Measurements from ENCODE around the gene SLC28A1.

Gene SLC28A1

DNA sequence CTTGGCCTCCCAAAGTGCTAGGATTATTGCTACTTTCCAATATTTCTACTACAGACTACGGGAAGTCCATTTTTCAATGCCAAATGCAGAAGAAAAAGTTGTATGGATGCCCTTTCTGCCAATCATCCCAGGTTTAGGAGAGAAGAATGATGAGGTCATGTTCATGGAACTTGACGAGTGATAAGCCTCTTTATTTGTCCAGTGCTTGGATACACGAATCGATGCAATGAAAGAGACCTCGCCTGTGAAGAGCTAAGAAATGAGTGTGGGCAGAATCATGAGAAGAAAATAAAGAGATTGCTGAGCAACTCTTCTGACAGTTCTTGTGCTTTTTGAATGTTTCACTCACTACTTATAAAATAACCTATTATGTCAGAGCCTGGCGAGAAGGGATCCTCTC is 996 bp upstream of the SLC28A1 start:
- no peak for DNase-seq (ENCODE audit: low read depth in 3 of 3, low spot score in 1 of 3)

DNA sequence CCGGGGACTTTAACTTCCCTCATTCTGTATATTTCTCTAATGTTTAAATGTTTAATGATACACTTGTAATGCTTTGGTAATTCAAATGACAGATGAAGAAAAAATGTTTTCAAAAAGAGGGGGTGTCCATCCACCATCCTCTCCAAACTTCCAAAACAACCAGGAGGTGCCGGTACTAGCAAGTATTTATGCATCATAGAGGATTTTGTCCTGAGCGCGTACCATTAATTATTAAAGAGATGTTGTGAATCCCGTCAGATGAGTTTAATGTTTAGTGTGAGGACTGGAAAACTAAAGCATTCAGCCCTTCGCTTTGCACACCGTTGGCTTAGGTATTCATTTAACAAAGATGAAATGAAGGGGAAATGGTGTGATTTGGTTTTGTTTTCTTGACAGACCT is 1.3 kb downstream of the SLC28A1 start:
- DNase-seq (ENCODE audit: low read depth in 3 of 3, low spot score in 1 of 3), result no peak

DNA sequence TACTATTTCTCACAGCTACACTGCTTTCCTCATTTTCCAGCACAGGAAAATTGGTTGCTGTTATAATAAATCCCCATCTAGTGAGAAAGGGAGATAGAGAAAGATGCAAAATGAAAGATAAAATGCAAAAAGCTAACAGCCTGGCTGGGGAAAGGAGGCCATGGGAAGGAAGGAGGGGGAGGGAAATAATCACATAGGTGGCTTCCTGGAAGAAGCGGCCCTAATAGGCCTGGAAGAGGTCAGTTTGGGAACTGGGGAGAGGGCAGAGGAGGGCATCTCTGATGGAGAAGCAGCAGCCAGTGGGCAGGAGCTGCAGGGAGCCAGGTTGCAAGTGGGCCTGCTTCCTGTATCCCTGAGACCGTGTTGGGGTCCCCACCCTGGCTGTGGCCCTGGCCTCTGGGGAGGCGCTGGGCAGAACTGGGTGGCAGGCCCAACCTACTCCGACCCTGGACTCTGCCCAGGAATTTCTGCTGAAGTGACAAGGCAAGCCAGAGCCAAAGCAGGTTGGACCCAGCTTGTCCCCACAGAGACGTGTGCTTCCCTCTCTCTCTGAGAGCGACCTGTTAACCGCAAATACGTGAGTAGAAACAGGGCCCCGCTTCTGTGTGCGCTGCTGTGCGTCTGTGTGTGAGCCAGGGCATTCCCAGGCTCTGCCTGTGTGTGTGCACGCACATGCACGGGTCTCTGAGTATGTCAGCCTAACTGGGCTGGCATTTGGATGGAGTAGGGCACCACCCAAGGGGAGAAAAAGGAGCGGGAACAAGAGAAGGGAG is 1.9 kb downstream of the SLC28A1 start:
- DNase-seq (ENCODE audit: low read depth in 3 of 3, low spot score in 1 of 3), result no peak

DNA sequence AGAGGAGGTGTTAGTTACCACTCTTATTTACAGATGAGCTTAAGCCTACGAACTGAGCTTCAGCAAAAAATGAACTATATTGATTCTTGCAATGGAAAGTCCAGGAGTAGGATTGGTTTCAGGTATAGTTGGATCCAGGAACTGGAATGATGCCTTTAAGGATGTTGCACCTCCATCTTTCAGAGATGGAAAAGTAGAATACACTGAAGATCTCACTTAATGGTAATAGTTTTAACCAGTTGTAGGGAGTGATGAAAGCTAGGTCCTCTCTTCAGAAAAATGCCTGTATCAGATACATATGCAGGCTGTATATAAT is 2.5 kb downstream of the SLC28A1 start:
- no peak for DNase-seq (ENCODE audit: low read depth in 3 of 3, low spot score in 1 of 3)

DNA sequence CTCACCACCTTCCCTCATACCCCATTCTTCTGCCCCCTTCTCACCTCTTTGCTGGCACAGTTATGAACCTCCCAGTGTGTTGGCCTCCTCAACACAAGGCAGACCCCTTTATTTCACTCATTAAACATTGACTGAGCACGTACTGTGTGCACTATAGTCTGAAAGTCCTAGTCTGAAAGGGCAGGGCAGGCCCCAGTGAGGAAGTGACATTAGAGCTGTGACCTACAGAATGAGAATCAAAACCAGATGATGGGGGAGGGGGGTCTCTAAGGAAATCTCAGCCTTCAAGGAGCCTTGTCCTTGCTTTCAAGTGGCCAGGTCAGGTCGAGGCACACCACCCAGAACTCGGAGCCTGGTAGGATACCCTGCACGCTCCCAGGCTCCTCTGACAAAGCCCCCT is 3.5 kb downstream of the SLC28A1 start:
- DNase-seq (ENCODE audit: low read depth in 3 of 3, low spot score in 1 of 3), result no peak

DNA sequence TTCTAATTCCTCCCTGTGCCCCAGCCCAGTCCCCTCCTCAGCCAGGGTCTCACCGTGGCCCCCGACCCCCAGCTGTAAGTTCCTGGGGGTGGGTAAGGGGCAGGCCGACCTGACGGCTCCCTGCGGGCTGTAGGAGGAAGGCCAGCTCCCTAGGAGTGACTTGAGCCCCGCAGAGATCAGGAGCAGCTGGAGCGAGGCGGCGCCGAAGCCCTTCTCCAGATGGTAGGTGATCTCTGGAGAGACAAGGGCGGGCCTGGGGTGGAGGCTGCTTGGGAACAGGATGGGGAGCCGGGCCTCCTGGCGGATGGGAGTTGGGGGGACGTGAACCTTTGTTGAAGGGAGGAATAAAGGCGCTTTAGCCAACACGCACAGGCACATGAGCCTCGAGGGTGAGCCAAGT is 4.2 kb downstream of the SLC28A1 start:
- no peak for DNase-seq (ENCODE audit: low read depth in 3 of 3, low spot score in 1 of 3)

DNA sequence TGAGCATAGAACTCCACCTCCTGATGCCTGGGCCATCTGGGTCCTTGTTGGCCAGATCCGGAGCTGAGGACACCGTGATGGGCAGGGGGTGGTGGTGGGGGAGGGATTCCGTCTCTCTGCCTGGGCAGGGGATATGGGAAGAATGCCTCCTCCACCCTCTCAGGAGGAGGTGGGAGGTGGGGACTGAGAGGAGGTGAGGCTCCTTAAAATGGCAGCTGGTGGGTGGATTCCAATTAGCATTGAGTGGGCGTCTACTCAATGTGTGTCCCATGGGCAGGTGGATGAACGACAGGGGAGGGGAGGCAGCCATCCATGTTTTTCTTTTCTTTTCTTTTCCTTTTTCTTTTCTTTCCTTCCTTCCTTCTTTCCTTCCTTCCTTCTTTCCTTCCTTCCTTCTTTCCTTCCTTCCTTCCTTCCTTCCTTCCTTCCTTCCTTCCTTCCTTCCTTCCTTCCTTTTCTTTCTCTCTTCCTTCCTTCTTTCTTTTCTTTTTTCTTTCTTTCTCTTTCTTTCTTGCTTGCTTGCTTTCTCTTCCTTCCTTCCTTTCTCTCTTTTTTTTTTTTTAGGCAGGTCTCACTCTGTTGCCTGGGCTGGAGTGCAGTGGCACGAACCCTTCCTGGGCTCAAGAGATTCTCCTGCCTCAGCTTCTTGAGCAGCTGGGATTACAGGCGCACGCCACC is 5.0 kb downstream of the SLC28A1 start:
- DNase-seq (ENCODE audit: low read depth in 3 of 3, low spot score in 1 of 3), result no peak

DNA sequence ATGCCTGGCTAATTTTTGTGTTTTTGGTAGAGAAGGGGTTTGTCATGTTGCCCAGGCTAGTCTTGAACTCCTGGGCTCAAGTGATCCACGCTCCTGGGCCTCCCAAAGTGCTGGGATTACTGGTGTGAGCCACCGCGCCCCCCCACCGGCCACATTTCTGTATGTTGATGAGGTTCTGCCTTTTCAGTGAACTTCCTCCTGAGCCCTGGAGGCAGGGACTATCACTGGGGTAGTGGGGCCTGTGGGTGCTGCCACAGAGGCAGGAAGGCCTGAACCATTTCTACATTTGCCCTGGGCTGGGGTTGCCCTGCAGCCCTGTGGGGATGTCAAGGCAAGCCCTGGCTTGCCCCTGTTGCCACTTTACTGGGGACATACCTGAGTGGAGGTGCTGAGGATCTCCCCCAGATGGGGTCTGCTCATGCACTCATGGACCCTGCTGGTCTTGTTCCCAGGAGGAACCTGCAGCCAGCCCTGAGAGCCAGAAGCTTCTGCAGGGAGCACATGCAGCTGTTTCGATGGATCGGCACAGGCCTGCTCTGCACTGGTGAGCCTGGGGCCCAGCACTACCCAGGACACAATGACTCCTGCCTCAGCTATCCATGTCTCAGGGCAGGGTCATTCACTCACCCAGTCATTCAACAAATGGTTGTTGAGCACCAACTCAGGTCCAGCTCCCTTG is 5.7 kb downstream of the SLC28A1 start:
- DNase-seq (ENCODE audit: low read depth in 3 of 3, low spot score in 1 of 3), result no peak

DNA sequence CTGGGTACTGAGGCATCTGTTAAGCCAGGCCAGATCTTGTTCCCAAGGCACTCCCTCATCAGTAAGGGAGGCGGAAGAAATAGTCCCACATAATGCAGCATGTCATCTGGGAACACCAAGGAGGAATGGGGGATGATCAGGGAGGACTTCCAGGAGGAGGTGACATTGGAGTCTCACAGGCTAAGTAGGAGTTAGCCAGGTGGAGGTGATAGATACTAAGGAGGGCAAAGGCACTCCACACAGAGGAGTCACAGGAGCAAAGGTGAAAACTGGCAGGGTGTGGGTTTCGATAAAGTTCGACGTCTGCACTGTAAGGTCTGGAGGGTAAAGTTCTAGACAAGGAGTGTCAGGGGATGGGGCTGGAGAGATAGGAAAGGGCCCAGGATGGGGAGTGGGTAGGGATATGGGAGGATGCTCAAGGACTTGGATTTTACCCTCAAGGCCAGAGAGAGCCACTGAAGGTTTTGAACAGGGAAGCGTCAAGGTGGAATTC is 6.3 kb downstream of the SLC28A1 start:
- no peak for DNase-seq (ENCODE audit: low read depth in 3 of 3, low spot score in 1 of 3)

DNA sequence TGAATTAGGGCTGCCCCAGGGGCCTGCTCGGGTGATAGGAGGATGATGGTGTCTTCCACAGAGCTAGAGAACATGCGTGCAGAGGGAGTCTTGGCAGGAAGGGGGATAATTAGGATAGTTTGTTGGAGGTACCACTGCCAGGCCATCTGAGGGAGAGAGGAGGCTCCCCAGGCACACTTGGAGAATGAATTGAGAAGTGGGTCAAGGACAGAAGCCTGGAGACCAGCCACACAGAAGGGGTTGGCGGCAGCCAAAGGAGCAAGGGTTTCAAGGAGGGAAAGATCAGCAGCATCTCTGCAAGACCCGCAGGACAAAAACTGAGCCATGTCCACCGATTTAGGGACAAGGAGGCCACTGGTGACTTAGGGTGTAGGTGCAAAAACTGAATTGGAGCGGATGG is 6.9 kb downstream of the SLC28A1 start:
- no peak for DNase-seq (ENCODE audit: low read depth in 3 of 3, low spot score in 1 of 3)

DNA sequence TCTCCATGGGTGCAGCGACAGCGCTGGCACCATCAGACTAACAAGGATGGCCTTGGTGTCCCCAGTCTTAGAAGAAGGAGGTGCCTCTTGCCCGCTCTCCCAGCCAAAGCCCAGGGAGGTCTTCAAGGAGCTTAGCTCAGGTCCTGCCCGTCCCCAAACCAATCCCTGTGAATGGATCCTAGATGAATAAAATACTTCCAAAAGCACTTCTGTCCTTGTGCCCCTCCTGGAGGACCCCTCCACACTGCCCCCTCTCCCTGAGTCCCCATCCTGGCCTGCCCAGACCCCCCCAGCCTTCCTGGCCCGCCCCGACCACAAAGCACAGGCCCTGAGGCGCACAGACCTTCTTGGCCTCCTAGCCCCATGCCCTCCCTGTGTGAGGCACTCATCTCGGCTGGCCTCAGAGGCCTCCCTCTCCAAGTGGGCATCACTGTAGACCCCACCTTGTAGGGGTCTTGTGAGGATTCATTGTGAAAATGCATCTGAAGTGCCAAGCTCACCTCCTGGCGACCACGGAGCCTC is 8.4 kb downstream of the SLC28A1 start:
- no peak for DNase-seq (ENCODE audit: low read depth in 3 of 3, low spot score in 1 of 3)

DNA sequence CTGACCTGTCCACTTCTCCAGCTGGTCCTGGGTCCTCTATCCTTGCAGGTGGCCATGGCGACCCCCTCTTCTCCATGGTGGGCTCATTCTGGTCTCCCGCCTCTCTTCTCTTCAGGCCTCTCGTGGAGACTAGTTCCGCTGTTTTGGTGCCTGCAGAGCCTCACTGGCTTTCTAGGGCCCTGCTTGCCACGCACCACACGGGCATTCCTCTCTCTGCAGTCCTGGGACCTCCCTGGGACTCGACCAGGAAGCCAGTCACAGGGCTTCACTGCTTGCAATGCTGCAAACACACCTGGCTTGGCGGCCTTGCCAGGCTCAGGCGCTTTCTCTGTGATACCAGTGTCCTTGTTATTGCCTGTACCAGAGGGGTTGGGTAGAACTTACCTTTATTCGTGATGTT is 9.1 kb downstream of the SLC28A1 start:
- DNase-seq (ENCODE audit: low read depth in 3 of 3, low spot score in 1 of 3), result no peak

DNA sequence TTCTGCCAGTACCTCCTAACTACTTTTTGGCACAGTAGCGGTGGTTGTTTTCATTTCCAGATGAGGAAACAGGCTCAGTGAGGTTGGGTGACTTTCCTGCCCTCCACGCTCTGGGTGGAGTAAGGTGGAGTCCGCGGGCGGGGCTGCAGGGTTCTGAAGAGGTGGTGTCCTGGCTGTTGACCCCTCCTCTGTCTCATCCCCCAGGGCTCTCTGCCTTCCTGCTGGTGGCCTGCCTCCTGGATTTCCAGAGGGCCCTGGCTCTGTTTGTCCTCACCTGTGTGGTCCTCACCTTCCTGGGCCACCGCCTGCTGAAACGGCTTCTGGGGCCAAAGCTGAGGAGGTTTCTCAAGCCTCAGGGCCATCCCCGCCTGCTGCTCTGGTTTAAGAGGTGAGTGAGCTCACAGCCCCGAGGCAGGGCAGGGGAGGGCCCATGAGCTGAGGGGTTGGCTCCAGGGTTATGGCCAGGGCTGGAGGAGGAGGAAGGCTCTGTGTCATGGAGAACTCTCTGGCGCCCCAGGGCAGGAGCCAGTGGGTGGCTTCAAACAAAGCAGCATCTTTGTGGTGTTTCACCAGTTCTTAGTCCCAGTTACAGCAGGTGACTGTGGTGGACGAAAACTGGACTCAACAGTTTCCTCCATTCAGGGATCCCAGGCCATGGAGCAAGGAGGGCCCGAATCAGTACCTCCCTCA is 10.4 kb downstream of the SLC28A1 start:
- DNase-seq (ENCODE audit: low read depth in 3 of 3, low spot score in 1 of 3), result no peak

DNA sequence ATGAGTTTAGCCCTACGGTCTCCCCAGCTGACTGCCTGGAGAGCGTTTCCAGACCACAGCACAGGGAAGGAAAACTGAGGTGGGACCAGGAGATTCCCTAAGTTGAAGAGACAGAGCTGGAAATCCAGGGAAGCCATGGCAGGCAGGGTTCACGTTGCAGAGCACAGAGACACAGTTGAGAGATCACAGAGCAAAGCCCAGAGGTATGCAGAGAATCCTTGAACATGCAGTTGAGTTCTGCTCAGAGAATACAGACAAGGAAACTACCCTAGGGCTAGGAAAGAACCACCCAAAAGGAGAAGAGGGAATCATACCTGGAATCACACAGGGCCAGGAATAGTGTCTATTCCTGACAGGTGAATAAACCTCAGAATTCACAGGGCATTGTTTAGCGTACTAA is 14.3 kb downstream of the SLC28A1 start:
- DNase-seq (ENCODE audit: low read depth in 3 of 3, low spot score in 1 of 3), result no peak

DNA sequence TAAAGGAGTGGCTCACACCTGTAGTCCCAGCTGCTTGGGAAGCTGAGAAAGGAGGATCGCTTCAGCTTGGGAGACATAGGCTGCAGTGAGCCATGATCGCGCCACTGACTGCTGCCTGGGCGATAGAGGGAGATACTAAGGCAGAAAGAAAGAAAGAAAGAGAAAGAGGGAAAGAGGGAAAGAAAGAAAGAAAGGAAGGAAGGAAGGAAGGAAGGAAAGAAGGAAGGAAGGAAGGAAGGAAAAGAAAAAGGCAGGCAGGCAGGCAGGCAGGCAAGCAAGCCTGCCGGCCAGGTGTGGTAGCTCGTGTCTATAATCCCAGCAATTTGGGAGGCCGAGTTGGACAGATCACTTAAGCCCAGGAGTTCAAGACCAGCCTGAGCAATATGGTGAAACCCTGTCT is 15.3 kb downstream of the SLC28A1 start:
- DNase-seq (ENCODE audit: low read depth in 3 of 3, low spot score in 1 of 3), result no peak

DNA sequence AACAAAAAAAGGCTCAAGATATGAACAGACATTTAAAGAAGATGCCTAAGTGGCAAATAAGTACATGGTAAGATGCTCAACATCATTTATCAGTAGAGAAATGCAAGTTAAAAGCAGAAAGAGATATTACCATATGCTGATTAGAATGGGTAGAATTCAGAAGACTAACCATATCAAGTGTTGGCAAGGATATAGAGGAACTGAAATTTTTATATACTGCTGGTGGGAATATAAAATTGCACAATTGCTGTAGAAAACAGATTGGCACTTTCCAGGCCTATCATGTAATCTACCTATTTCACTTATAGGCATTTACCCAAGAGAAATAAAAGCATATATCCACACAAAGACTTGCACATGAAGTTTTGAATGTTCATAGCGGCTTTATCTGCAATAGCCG is 17.1 kb downstream of the SLC28A1 start:
- no peak for DNase-seq (ENCODE audit: low read depth in 3 of 3, low spot score in 1 of 3)

DNA sequence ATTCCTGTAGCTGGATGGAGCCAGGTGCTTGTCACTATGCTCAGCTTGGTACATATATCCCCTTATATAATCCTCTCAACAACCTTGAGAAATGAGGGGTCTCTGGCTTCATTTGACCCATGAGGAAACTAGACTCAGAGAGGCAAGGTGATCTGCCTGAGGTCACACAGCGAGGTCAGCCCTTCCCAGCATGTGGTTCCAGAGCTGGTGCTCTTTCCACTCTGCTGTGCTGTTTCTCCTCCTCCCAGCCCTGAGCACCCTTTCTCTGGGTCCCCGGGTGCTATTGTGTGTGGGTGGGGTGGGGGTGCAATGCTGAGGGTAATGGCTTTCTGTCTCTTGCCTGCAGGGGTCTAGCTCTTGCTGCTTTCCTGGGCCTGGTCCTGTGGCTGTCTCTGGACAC is 19.3 kb downstream of the SLC28A1 start:
- DNase-seq (ENCODE audit: low read depth in 3 of 3, low spot score in 1 of 3), result no peak

DNA sequence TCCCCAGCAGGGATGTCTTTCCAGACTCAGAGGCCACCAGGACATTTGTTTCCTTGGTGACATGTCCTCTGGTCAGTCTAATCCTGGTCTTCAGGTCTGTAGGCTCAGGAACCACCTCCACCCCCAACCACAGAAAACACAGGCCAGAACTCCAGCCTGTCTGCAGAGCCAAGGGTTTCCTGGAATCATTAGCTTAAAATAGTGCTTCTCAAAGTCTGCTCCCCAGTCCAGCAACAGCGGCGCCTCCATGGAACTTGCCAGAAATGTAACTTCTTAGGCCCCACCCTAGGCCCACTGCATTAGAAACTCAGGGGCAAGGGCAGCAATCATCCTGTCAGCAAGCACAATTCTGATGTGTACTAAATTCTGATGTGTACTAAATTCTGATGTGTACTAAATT is 20.0 kb downstream of the SLC28A1 start:
- DNase-seq (ENCODE audit: low read depth in 3 of 3, low spot score in 1 of 3), result no peak

DNA sequence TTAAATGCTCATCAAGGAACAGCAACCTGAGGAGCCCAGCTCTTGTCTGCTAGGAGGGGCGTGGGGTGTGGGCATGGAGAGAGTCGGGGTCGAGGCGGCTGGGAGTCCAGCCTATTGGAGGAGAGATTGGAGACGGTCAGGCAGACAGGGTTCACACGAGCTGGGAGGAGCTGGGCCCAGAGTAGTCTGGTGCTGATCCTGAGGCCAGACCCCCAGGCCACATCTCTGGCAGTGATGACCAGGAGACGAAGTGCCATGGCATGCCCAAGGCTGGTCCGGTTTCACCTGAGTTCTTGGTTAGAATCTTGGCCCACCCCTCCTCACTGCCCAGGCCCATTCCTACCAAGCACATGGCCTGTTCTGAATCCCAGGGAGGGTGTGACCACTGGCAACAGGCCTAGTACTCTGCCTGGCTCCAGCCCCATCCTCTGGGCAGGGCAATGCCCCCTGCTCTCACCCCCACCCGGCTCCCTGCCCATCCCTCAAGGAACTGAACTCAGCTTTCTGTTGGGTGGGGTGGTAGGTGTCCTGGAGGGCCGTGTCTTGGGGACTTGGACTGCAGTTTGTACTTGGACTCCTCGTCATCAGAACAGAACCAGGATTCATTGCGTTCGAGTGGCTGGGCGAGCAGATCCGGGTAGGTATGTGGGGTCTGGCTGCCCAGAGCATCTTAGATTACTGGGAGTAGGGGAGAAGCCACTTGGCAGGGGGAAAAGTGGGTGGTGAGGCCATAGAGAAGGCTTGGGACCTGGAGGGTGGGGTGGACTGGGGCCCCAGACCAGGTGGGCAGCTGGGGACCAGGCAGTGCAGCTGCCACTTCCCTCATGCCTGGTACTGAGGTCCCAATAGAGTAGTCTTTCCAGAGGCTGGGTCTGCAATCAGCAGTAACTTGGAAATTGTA is 20.8 kb downstream of the SLC28A1 start:
- DNase-seq (ENCODE audit: low read depth in 3 of 3, low spot score in 1 of 3), result no peak

DNA sequence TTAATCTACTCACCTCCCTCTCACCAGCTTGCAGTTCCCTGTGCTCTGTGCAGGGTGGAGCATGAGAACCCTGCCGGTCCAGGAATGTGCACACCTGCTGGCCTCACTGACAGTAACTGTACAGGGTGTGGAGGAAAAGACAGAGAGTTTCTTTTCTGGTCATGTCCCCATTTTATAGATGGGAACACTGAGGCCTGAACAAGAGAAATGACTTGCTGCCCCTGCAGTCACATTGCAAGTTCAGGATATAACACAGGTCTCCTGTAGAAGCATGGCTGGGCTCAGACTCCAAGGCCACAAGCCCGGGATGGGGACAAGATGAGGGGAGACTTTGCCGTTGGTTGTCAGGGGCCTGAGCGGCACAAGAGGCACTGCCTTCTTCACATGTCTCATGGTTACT is 23.3 kb downstream of the SLC28A1 start:
- DNase-seq (ENCODE audit: low read depth in 3 of 3, low spot score in 1 of 3), result no peak

DNA sequence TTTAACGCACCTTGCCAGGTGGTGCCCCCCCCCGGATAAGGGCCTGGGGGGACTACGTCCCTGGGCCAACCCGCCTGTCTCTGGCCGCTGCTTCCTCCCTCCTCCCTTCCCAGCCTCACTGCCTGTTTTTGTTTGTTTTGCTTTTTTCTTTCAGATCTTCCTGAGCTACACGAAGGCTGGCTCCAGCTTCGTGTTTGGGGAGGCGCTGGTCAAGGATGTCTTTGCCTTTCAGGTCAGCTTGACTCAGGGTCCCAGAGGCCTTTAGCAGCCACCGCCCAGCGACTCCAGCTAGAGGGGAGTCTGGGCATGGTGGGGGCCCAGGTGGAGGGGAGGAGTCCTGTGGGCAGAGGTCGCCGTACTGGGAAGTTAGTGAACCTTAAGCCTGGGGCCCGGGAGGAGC is 24.1 kb downstream of the SLC28A1 start:
- no peak for DNase-seq (ENCODE audit: low read depth in 3 of 3, low spot score in 1 of 3)
